SK-N-SH (cell line): ENCODE data around the gene OR2F1.
"Not testable (repeated sequence)": the region's sequence is repeated elsewhere in the genome, so short reads cannot be mapped to it uniquely, and the experiment has no call there.

Source experiments
- CTCF ChIP-seq: fragments of 200-600 bp; sonication (generic); IDR thresholded peaks from 2 replicates; pipeline ENCODE4 v1.6.1; 2017; ENCODE audit warnings: antibody characterized with exemption, mild to moderate bottlenecking, moderate library complexity
- GATA2 ChIP-seq: sonication (generic); formaldehyde crosslinking; IDR thresholded peaks from 2 replicates; pipeline ENCODE4 v1.5.0; 2020; ENCODE audit warnings: mild to moderate bottlenecking, missing genetic modification reagents
- NRF1 ChIP-seq: IDR thresholded peaks from 2 replicates; pipeline ENCODE4 v1.6.1; 2012; ENCODE audit warnings: low read depth, mild to moderate bottlenecking, low read length
- POLR2AphosphoS5 ChIP-seq: IDR thresholded peaks from 2 replicates; pipeline ENCODE4 v1.6.1; 2012; ENCODE audit warnings: low read depth, low read length
- RAD21 ChIP-seq: IDR thresholded peaks from 2 replicates; pipeline ENCODE4 v1.6.1; 2012; ENCODE audit warnings: mild to moderate bottlenecking, low read length
- SMC3 ChIP-seq: IDR thresholded peaks from 2 replicates; pipeline ENCODE4 v1.6.1; 2012; ENCODE audit warnings: low read depth, low read length, improper control_type of control experiment
- ZBTB33 ChIP-seq: IDR thresholded peaks from 2 replicates; pipeline ENCODE4 v1.4.0; 2012; ENCODE audit warnings: low read depth, borderline replicate concordance

DNA sequence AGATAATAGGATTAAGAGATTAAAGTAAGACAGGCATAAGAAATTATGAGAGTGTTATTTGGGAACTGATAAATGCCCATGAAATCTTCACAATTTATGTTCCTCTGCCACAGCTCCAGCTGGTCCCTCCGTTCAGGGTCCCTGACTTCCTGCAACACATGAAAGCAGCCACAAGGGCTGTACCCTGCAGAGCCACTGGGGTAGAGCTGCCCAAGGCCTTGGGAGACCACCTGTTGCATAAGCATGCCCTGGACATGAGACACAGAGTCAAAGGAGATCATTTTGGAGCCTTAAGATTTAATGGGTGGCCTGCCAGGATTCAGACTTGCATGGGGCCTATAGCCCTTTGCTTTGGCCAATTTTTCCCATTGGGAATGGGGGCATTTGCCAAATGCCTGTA lies 56.2 kb downstream of the OR2F1 start:
- TF ChIP-seq CTCF; RAD21; SMC3; GATA2 (CRISPR knock-in tag); NRF1; POLR2AphosphoS5; ZBTB33: not testable (repeated sequence)
